ENCODE measurements around the gene RINT1.
"Not testable (repeated sequence)": the region's sequence is repeated elsewhere in the genome, so short reads cannot be mapped to it uniquely, and the experiment has no call there.

GRCh38 chr7:105599080-105599479 lies 67.1 kb downstream of the RINT1 start:
- TF ChIP-seq, protein P1, sequence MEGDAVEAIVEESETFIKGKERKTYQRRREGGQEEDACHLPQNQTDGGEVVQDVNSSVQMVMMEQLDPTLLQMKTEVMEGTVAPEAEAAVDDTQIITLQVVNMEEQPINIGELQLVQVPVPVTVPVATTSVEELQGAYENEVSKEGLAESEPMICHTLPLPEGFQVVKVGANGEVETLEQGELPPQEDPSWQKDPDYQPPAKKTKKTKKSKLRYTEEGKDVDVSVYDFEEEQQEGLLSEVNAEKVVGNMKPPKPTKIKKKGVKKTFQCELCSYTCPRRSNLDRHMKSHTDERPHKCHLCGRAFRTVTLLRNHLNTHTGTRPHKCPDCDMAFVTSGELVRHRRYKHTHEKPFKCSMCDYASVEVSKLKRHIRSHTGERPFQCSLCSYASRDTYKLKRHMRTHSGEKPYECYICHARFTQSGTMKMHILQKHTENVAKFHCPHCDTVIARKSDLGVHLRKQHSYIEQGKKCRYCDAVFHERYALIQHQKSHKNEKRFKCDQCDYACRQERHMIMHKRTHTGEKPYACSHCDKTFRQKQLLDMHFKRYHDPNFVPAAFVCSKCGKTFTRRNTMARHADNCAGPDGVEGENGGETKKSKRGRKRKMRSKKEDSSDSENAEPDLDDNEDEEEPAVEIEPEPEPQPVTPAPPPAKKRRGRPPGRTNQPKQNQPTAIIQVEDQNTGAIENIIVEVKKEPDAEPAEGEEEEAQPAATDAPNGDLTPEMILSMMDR (IDR thresholded peaks at IDR 0.05; ENCODE audit: insufficient read depth, low read depth, low read length), result not testable (repeated sequence)
- not testable (repeated sequence) for TF ChIP-seq EZH2 (IDR thresholded peaks at IDR 0.05; ENCODE audit: insufficient read depth, low read length)
